Calu3 (cell line): ENCODE results near the gene ANKRD62. TPM values are rescaled to one million over a fixed set of nuclear protein-coding genes. Genes with fewer than 3 reads are reported as not detected.

Experiments
- Bru-seq: library from RNA; stranded (reverse); fragments of 400-500 nt; gene quantifications from one replicate; lab custom pipeline; 2021; lab: Mats Ljungman, UMichigan
- BruChase-seq, 2 experiments: library from RNA; stranded (reverse); fragments of 400-500 nt; gene quantifications; one replicate each; lab custom pipeline; 2021; lab: Mats Ljungman, UMichigan
- BruUV-seq: library from RNA; stranded (reverse); fragments of 400-500 nt; replicated peaks from 2 replicates; lab custom pipeline; 2021; lab: Mats Ljungman, UMichigan
- CTCF ChIA-PET: fragments of 300-600 bp; sonication (Branson Sonifier 250); formaldehyde crosslinking; loops from one replicate; lab custom pipeline; 2022; ENCODE audit warnings: antibody characterized with exemption; lab: Charles Lee
- DNase-seq: peaks from one replicate; pipeline ENCODE4 v3.0.0; 2022
- H3K27ac Mint-ChIP-seq: one replicate; pipeline ENCODE4 v1.8.0; 2022; ENCODE audit warnings: mixed read lengths; ENCODE audit not compliant: unreplicated experiment
- H3K27me3 Mint-ChIP-seq: one replicate; pipeline ENCODE4 v1.8.0; 2022; ENCODE audit warnings: mixed read lengths; ENCODE audit not compliant: unreplicated experiment
- H3K36me3 Mint-ChIP-seq: one replicate; pipeline ENCODE4 v1.8.0; 2022; ENCODE audit warnings: mild to moderate bottlenecking, moderate library complexity, mixed read lengths; ENCODE audit not compliant: insufficient read depth, unreplicated experiment
- H3K4me1 Mint-ChIP-seq: one replicate; pipeline ENCODE4 v1.8.0; 2022; ENCODE audit warnings: mild to moderate bottlenecking, low read depth, mixed read lengths; ENCODE audit not compliant: unreplicated experiment
- H3K4me3 Mint-ChIP-seq: one replicate; pipeline ENCODE4 v1.8.0; 2022; ENCODE audit warnings: mild to moderate bottlenecking, low read depth, moderate library complexity, mixed read lengths; ENCODE audit not compliant: unreplicated experiment
- H3K9me3 Mint-ChIP-seq: one replicate; pipeline ENCODE4 v1.8.0; 2022; ENCODE audit warnings: low read depth, mixed read lengths; ENCODE audit not compliant: unreplicated experiment
- CTCF ChIP-seq: fragments of 200-600 bp; IDR thresholded peaks from one replicate; pipeline ENCODE4 v1.8.0; 2022; ENCODE audit warnings: antibody characterized with exemption; ENCODE audit not compliant: unreplicated experiment
- intact Hi-C: fragments of 100-400 bp; cut with micrococcal nuclease; formaldehyde crosslinking; loops from one replicate; pipeline ENCODE4 v1.10.0; 2022; ENCODE audit not compliant: unreplicated experiment
- long read RNA-seq: library from polyadenylated mRNA; stranded (forward); transcript quantifications from one replicate; pipeline ENCODE4 v2.0.0, GENCODE V29; 2022
- total RNA-seq: library from RNA; stranded (reverse); gene quantifications from 2 replicates; pipeline ENCODE4 v1.2.3, GENCODE V29; 2022

ANKRD62 gene
- total RNA-seq (not detected in 2 replicates), Bru-seq, nascent RNA (percentile 3 among the genes with signal in this experiment), BruChase-seq, experiment 1, labeled RNA remaining after a 6-hour chase (not detected), BruChase-seq, experiment 2, labeled RNA remaining after a 2-hour chase (percentile 3 among the genes with signal in this experiment)
- long read RNA-seq, result 0 reads

- peak within 1 kb of the TSS; percentile 23 for H3K27ac Mint-ChIP-seq
- no peak for DNase-seq
- intact Hi-C loops, result loop anchor here (2.0 to 5.0 kb wide), 2 partner anchors 143 to 194 kb away; no protein-coding TSS in a partner anchor
- H3K36me3 Mint-ChIP-seq, result no peaks in the 10 kb centered on the region
- H3K9me3 Mint-ChIP-seq, result no peaks in the 10 kb centered on the region
- peak within 1 kb of the TSS; percentile 15 for H3K4me3 Mint-ChIP-seq
- no peaks in the 10 kb centered on the region for H3K4me1 Mint-ChIP-seq
- TF ChIP-seq CTCF, result no peak
- no TSS peak for BruUV-seq
- CTCF ChIA-PET, result interaction anchor here (0.7 kb wide), 1 partner anchor 143 kb away, joined by 4 read pairs; no protein-coding TSS in a partner anchor
- peaks cover 38% of the 10 kb centered on the region for H3K27me3 Mint-ChIP-seq
Observed at GRCh38 chr18:12093520-12094257, at the start of gene ANKRD62. TSS of gene ANKRD62 (plus strand) at chr18:12093843. CDS start at chr18:12094018, 175 bp downstream.

- Mint-ChIP-seq H3K27me3 (peaks cover 59% of the 10 kb centered on the region), H3K27ac (no peak overlapping the region), H3K36me3 (no peaks in the 10 kb centered on the region), H3K4me3 (no peak overlapping the region), H3K9me3 (no peaks in the 10 kb centered on the region), H3K4me1 (peaks cover 22% of the 10 kb centered on the region)
- CTCF ChIA-PET, result interaction anchor here (0.6 kb wide), 1 partner anchor 16 kb away, joined by 3 read pairs; no protein-coding TSS in a partner anchor
- intact Hi-C loops, result no loop called here
- TF ChIP-seq CTCF, result no peak
- no TSS peak for BruUV-seq
- no peak for DNase-seq
Observed at GRCh38 chr18:12044591-12044990, 49.1 kb upstream of the ANKRD62 start.

- H3K4me3 Mint-ChIP-seq, result no peak overlapping the region
- intact Hi-C loops, result no loop called here
- H3K9me3 Mint-ChIP-seq, result no peaks in the 10 kb centered on the region
- no peak overlapping the region for H3K27ac Mint-ChIP-seq
- TF ChIP-seq CTCF, result no peak
- no TSS peak for BruUV-seq
- peaks cover 64% of the 10 kb centered on the region for H3K27me3 Mint-ChIP-seq
- CTCF ChIA-PET, result interaction anchor here (0.6 kb wide), 1 partner anchor 152 kb away, joined by 3 read pairs; no protein-coding TSS in a partner anchor
- peaks cover 24% of the 10 kb centered on the region for H3K4me1 Mint-ChIP-seq
- no peak for DNase-seq
- H3K36me3 Mint-ChIP-seq, result no peaks in the 10 kb centered on the region
Observed at GRCh38 chr18:12046046-12046750, 47.4 kb upstream of the ANKRD62 start.

- intact Hi-C loops, result no loop called here
- Mint-ChIP-seq H3K9me3 (no peaks in the 10 kb centered on the region), H3K36me3 (no peaks in the 10 kb centered on the region), H3K4me1 (peaks cover 17% of the 10 kb centered on the region), H3K4me3 (no peak overlapping the region), H3K27ac (no peak overlapping the region), H3K27me3 (peaks cover 61% of the 10 kb centered on the region)
- no TSS peak for BruUV-seq
- CTCF ChIA-PET, result interaction anchor here (0.6 kb wide), 1 partner anchor 152 kb away, joined by 3 read pairs; no protein-coding TSS in a partner anchor
- no peak for DNase-seq
- TF ChIP-seq CTCF, result no peak
Observed at GRCh38 chr18:12046751-12047335, 46.8 kb upstream of the ANKRD62 start.
